Mucosa of rectum (tissue), 2 donors: ENCODE data around the gene UMAD1.

Experiments
- H3K27ac ChIP-seq, 2 donors: one replicate each; pipeline ENCODE4 v1.7.0; 2013; ENCODE audit warnings: inconsistent platforms in 2 of 2, low read depth in 2 of 2, low read length in 2 of 2
- H3K27me3 ChIP-seq, 2 donors: one replicate each; pipeline ENCODE4 v1.7.0; 2013; ENCODE audit warnings: low read length in 2 of 2; ENCODE audit not compliant: control insufficient read depth in 2 of 2, insufficient read depth in 2 of 2
- H3K36me3 ChIP-seq, 2 donors: one replicate each; pipeline ENCODE4 v1.7.0; 2013; ENCODE audit warnings: low read length in 2 of 2; ENCODE audit not compliant: control insufficient read depth in 2 of 2, insufficient read depth in 2 of 2
- H3K4me1 ChIP-seq, 2 donors: one replicate each; pipeline ENCODE4 v1.7.0; 2013; ENCODE audit warnings: low read length in 2 of 2, mild to moderate bottlenecking in 1 of 2; ENCODE audit not compliant: control insufficient read depth in 2 of 2, insufficient read depth in 2 of 2
- H3K4me3 ChIP-seq, 2 donors: one replicate each; pipeline ENCODE4 v1.7.0; 2013; ENCODE audit warnings: low read length in 2 of 2
- H3K9ac ChIP-seq, 2 donors: one replicate each; pipeline ENCODE4 v1.7.0; 2013; ENCODE audit warnings: low read length in 2 of 2, low read depth in 1 of 2, mild to moderate bottlenecking in 1 of 2
- H3K9me3 ChIP-seq, 2 donors: one replicate each; pipeline ENCODE4 v1.7.0; 2013; ENCODE audit warnings: low read length in 2 of 2; ENCODE audit not compliant: control insufficient read depth in 2 of 2
- donor health status: healthy.
- donor health status: Normal muscosa, but diverticular disease.

Gene UMAD1

GRCh38 chr7:7912937-7913336 lies 272.4 kb downstream of the UMAD1 start:
- no peak overlapping the region for H3K27ac ChIP-seq
- no peak overlapping the region for H3K9ac ChIP-seq
- H3K36me3 ChIP-seq = no peaks in the 10 kb centered on the region
- no peaks in the 10 kb centered on the region for H3K4me1 ChIP-seq
- H3K9me3 ChIP-seq = no peaks in the 10 kb centered on the region
- no peaks in the 10 kb centered on the region for H3K27me3 ChIP-seq
- H3K4me3 ChIP-seq = no peak overlapping the region

GRCh38 chr7:7913504-7913903 lies 273.0 kb downstream of the UMAD1 start:
- Histone ChIP-seq H3K4me3 (no peak overlapping the region), H3K4me1 (no peaks in the 10 kb centered on the region), H3K9me3 (no peaks in the 10 kb centered on the region), H3K27ac (no peak overlapping the region), H3K9ac (no peak overlapping the region), H3K36me3 (no peaks in the 10 kb centered on the region), H3K27me3 (no peaks in the 10 kb centered on the region)

GRCh38 chr7:7914547-7914946 lies 274.0 kb downstream of the UMAD1 start:
- H3K27me3 ChIP-seq = no peaks in the 10 kb centered on the region
- H3K9me3 ChIP-seq = no peaks in the 10 kb centered on the region
- H3K36me3 ChIP-seq = no peaks in the 10 kb centered on the region
- no peak overlapping the region for H3K9ac ChIP-seq
- no peak overlapping the region for H3K4me3 ChIP-seq
- H3K4me1 ChIP-seq = peaks cover 0 to 2% of the 10 kb centered on the region in 2 donors
- no peak overlapping the region for H3K27ac ChIP-seq

DNA sequence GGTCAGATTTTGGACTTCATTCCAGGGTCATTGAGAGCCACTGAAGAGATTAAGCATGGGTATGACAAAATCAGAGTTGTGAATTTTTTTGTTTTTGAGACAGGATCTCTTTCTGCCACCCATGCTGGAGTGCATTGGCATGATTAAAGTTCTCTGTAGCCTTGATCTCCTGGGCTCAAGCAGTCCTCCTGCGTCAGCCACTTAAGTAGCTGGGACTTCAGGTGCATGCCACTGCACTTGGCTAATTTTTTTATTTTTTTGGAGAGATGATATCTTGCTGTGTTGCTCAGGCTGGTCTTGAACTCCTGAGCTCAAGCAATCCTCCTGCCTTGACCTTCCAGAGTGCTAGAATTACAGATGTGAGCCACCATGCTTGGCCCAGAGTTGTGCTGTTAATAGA lies 275.5 kb downstream of the UMAD1 start:
- no peaks in the 10 kb centered on the region for H3K36me3 ChIP-seq

GRCh38 chr7:7917593-7917992 lies 277.0 kb downstream of the UMAD1 start:
- no peak overlapping the region for H3K4me3 ChIP-seq
- no peaks in the 10 kb centered on the region for H3K9me3 ChIP-seq
- no peaks in the 10 kb centered on the region for H3K27me3 ChIP-seq
- no peak overlapping the region for H3K9ac ChIP-seq
- H3K4me1 ChIP-seq = peaks cover 8 to 15% of the 10 kb centered on the region in 2 donors
- no peaks in the 10 kb centered on the region for H3K36me3 ChIP-seq
- H3K27ac ChIP-seq = no peak overlapping the region

More for the DNA sequence above, 275.5 kb downstream of the UMAD1 start:
- no peak overlapping the region for H3K4me3 ChIP-seq
- peaks cover 7 to 9% of the 10 kb centered on the region in 2 donors for H3K4me1 ChIP-seq
- H3K9me3 ChIP-seq = no peaks in the 10 kb centered on the region
- no peak overlapping the region for H3K27ac ChIP-seq
- no peak overlapping the region for H3K9ac ChIP-seq
- no peaks in the 10 kb centered on the region for H3K27me3 ChIP-seq

- Histone ChIP-seq H3K4me3 (no peak overlapping the region), H3K36me3 (no peaks in the 10 kb centered on the region), H3K4me1 (peaks cover 8 to 18% of the 10 kb centered on the region in 2 donors), H3K27me3 (no peaks in the 10 kb centered on the region), H3K27ac (peak overlapping the region in 1 of 2 donors; percentile 25), H3K9ac (no peak overlapping the region), H3K9me3 (no peaks in the 10 kb centered on the region)
Observed at GRCh38 chr7:7918736-7919448, 278.3 kb downstream of the UMAD1 start.

DNA sequence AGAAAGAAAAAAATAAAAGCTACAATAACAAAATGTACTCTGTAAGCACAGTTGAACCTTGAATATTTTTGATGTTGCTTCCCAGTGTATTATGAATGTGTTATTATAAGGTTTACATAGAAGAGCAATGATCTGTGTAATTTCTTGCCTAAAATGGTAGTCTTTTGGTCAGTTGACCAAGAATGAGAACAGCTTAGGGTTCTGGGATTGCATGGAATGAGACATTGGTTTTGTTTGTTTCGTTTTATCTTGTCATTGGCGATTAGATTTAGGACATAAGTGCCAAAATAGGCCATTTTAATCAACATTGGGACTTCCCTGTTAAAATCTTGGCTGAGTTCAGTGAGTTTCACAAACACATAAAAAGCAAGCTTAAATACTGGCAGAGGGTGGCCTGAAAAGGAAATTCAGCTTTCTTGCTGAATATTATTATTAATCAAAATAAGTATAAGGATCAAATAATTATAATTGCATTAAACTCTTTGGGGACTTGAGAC lies 278.9 kb downstream of the UMAD1 start:
- H3K4me3 ChIP-seq = no peak overlapping the region
- no peaks in the 10 kb centered on the region for H3K9me3 ChIP-seq
- no peak overlapping the region for H3K9ac ChIP-seq
- H3K27ac ChIP-seq = peak overlapping the region in 1 of 2 donors; percentile 74
- peaks cover 8 to 18% of the 10 kb centered on the region in 2 donors for H3K4me1 ChIP-seq
- H3K36me3 ChIP-seq = no peaks in the 10 kb centered on the region
- no peaks in the 10 kb centered on the region for H3K27me3 ChIP-seq

DNA sequence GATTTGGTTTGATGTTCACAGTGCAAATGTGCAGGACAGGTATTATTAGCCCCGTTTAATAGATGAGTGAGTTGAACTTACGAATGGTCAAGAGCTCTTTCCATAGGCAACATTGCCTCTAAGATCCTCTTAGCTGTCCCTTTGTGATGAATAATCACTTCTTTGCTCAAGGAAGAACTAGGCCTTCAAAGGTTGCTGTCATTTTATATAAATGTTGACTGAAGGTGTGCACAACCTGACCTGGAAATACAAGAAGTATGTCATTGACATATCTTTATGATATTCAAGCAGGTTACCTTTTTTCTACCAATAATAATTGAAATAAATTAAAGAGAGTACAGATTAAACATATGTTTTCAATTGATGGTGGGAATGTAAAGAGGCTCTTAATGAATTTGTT lies 279.5 kb downstream of the UMAD1 start:
- no peaks in the 10 kb centered on the region for H3K36me3 ChIP-seq
- H3K27me3 ChIP-seq = no peaks in the 10 kb centered on the region
- H3K4me3 ChIP-seq = peak overlapping the region; percentile 53 to 70
- H3K9me3 ChIP-seq = no peaks in the 10 kb centered on the region
- no peak overlapping the region for H3K9ac ChIP-seq
- H3K4me1 ChIP-seq = peaks cover 8 to 18% of the 10 kb centered on the region in 2 donors
- peak overlapping the region; percentile 63 to 74 for H3K27ac ChIP-seq

GRCh38 chr7:7920481-7920880 lies 279.9 kb downstream of the UMAD1 start:
- no peaks in the 10 kb centered on the region for H3K9me3 ChIP-seq
- H3K9ac ChIP-seq = no peak overlapping the region
- H3K27me3 ChIP-seq = no peaks in the 10 kb centered on the region
- no peaks in the 10 kb centered on the region for H3K36me3 ChIP-seq
- H3K4me1 ChIP-seq = peaks cover 8 to 18% of the 10 kb centered on the region in 2 donors
- peak overlapping the region; percentile 53 to 70 for H3K4me3 ChIP-seq
- peak overlapping the region; percentile 63 to 74 for H3K27ac ChIP-seq

- Histone ChIP-seq H3K4me1 (peaks cover 8 to 18% of the 10 kb centered on the region in 2 donors), H3K4me3 (no peak overlapping the region), H3K9ac (no peak overlapping the region), H3K27ac (peak overlapping the region in 1 of 2 donors; percentile 15), H3K36me3 (no peaks in the 10 kb centered on the region), H3K9me3 (no peaks in the 10 kb centered on the region), H3K27me3 (no peaks in the 10 kb centered on the region)
Observed at GRCh38 chr7:7921830-7922229, 281.3 kb downstream of the UMAD1 start.
